ENCODE data around the gene CD2.

GRCh38 chr1:116806245-116806644 lies 52.0 kb downstream of the CD2 start:
- TF ChIP-seq POLR2A (IDR thresholded peaks at IDR 0.05; ENCODE audit: extremely low read depth, insufficient read length) (no peak), CTCF (IDR thresholded peaks at IDR 0.05; ENCODE audit: low read depth, low read length) (no peak), MAX (IDR thresholded peaks at IDR 0.05; ENCODE audit: low read depth, low read length) (no peak)

Measured in NB4 (cell line).